Lower leg skin (tissue), 3 donors: ENCODE measurements around the gene TAGLN.

Experiments
- POLR2A ChIP-seq, 2 donors: fragments of 450-650 bp; IDR thresholded peaks; one replicate each; pipeline ENCODE4 v1.6.1; 2016 to 2017; ENCODE audit warnings: antibody characterized with exemption in 2 of 2, mild to moderate bottlenecking in 1 of 2, moderate library complexity in 1 of 2
- TF ChIP-seq, protein P1 (sequence below), 3 donors: fragments of 450-650 bp; IDR thresholded peaks; one replicate each; pipeline ENCODE4 v1.5.1; 2016; ENCODE audit warnings: antibody characterized with exemption in 3 of 3, mild to moderate bottlenecking in 3 of 3, moderate library complexity in 2 of 3

GRCh38 chr11:117171404-117172061, 27.6 kb upstream of the TAGLN start:
- TF ChIP-seq, protein P1, sequence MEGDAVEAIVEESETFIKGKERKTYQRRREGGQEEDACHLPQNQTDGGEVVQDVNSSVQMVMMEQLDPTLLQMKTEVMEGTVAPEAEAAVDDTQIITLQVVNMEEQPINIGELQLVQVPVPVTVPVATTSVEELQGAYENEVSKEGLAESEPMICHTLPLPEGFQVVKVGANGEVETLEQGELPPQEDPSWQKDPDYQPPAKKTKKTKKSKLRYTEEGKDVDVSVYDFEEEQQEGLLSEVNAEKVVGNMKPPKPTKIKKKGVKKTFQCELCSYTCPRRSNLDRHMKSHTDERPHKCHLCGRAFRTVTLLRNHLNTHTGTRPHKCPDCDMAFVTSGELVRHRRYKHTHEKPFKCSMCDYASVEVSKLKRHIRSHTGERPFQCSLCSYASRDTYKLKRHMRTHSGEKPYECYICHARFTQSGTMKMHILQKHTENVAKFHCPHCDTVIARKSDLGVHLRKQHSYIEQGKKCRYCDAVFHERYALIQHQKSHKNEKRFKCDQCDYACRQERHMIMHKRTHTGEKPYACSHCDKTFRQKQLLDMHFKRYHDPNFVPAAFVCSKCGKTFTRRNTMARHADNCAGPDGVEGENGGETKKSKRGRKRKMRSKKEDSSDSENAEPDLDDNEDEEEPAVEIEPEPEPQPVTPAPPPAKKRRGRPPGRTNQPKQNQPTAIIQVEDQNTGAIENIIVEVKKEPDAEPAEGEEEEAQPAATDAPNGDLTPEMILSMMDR (IDR thresholded peaks at IDR 0.05), result no peak
- TF ChIP-seq POLR2A (IDR thresholded peaks at IDR 0.05), result no peak
